Colon (tissue), 2 donors: ENCODE data around the gene TNS4.

ENCODE experiments used
- FAIRE-seq: peaks from 2 replicates; lab custom pipeline; 2012; peaks lifted over from hg19 to GRCh38; lab: Jason Lieb, UNC
- donor health status: control.
- donor health status: control.

TNS4 gene

DNA sequence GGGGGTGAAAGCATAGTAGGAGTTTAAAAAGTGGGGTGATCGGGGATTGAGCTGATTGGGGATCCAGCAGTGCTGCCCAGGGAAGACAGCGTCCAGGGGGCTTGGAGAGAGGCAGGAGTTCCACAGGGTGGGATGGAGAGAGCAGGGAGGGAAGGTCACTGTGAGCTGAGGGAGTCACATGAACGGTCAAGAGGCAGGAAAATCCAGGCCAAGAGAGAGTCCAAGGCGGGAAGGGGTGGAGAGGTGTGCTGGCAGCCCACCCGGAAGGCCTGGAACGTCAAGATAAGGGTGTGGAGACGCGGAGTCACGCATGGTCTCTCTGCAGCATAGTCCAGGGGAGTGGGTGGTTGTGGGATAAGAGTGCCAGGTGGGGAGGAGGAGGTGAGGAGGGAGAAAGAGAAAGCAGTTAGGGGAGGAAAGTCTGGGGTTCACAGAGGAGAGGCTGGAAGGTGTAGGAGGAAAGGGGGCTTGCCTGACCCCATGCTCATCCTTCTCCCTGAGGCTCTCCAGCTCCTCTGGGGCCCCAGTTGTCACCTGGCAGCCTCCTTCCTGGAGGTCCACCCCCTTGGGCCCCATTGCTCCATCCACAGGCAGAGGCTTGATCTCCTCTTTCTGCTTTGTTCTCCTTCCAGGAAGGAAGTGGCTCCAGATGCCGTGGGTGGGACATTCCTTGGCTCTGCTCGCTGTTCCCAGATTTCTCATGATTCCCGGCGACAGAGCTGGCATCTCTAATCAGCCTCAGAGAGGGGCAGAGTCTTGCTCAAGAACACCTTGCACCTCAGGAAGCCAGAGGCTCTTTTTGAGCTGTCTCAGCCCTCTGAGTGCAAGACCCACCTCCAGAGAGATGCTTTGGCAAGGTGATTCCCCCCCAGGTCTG lies 35.1 kb upstream of the TNS4 start:
- no peak for FAIRE-seq

DNA sequence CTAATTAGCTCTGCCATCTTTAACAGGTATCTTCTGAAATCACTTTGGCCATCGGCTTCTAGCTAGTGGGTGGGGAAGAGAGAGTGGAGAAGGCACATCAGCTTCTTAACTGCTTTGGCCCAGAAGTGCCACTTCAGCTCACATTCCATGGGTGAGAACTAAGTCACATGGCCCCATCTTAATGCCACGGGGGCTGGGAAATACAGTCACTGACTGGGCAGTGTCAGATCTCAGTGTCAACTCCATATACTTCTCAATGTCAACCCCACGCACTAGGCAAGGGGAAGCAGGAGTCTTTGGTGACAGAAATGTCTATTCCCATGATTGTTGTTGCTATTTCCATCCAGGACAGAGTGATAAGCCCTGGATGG lies 34.5 kb upstream of the TNS4 start:
- FAIRE-seq, result no peak

DNA sequence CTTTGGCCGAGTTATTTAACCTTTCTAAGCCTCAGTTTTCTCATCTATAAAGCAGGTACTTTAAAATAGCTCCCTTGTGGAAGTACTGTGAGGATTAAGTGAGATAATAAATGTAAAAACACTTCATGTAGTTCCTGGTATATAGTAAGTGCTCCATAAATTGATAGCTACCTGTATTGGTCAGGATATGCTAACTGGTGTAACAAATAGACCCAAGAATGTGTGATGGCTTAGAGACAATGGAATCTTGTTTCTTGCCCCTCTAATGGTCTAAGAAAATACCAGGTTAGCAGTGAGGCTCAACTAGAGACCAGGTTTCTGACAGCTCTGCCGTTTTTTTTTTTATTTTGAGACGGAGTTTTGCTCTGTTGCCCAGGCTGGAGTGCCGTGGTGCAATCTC lies 34.0 kb upstream of the TNS4 start:
- no peak for FAIRE-seq

DNA sequence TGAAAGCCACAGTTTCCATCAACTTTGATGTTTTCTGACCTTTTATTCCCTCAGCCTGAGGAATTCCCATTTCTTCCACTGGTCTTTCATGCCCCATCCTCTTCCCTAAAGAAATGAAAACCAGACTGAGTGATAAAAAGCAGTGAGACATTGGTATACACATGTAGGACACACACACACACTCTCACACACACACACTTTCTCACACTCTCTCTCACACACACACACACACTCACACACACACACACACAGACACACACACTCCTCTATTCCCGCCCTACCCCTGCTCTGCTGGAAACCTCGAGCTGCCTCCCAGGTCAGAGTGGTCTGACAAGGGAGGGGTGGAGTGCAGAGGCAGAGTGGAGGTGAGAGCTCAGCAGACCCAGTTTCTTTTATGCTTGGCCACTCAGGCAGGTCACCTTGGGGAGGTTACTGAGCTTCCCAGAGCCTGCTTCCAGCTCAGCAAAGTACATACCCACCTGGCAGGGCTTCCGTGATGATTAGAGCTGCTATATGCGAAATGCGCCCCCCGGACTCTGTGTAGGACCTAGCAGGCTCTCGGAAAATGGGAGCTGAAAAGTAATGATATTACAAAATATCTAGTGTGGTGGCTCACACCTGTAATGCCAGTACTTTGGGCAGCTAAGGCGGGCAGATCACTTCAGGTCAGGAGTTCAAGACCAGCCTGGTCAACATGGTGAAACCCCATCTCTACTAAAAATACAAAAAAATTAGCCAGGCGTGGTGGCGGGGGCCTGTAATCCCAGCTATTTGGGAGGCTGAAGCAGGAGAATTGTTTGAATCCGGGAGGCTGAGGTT lies 33.2 kb upstream of the TNS4 start:
- no peak for FAIRE-seq

DNA sequence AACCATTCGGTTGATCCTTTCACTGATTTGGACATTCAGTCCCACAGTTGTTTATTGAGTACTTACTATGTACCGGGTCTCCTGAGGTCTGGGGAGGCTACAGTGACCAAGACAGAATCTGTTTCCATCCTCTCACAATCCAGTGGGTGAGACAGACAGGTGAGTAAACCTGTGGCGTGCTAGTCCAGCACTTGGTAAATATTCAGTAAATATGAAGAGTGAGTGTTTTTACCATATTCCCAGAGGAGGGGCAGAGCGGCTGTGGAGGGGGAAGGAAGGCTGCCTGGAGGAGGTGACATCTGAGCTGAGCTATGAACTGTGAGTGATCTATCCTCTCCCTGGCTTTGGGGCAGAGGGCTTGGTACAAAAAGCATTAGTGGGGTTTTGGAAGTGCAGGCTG lies 32.5 kb upstream of the TNS4 start:
- no peak for FAIRE-seq

DNA sequence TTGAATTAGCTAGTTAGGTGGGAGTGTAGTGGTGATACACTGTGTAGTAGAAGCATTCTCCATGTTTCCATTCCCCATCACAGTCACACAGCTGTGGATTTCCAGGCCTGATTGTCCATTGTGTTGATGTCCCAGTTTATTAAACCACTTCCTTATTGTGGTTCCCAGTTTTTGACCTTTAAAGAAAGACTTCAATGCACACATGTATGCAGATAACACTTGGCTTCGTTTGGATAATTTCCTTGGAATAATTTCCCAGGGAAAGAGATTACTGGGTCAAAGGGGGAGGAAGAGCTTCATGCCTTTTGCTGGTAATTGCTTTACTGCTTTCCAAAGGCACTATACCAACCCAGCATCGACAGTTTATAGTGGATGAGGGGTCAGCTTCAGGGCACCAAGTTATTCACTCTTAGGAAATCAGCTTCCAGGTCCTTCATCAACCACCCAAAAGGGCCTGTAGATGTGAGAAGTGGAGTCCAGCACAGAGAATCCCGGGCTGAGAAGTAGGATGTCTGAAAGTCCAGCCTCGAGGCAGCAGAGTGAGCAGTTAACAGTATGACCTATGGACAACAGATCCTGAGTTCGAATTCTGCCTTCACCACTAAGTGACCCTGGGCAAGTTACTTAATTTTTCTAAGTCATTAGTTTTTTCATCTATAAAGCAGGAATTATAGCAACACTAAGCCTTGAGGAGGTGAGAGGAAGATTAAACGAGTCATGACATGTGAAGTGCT lies 31.3 kb upstream of the TNS4 start:
- no peak for FAIRE-seq

DNA sequence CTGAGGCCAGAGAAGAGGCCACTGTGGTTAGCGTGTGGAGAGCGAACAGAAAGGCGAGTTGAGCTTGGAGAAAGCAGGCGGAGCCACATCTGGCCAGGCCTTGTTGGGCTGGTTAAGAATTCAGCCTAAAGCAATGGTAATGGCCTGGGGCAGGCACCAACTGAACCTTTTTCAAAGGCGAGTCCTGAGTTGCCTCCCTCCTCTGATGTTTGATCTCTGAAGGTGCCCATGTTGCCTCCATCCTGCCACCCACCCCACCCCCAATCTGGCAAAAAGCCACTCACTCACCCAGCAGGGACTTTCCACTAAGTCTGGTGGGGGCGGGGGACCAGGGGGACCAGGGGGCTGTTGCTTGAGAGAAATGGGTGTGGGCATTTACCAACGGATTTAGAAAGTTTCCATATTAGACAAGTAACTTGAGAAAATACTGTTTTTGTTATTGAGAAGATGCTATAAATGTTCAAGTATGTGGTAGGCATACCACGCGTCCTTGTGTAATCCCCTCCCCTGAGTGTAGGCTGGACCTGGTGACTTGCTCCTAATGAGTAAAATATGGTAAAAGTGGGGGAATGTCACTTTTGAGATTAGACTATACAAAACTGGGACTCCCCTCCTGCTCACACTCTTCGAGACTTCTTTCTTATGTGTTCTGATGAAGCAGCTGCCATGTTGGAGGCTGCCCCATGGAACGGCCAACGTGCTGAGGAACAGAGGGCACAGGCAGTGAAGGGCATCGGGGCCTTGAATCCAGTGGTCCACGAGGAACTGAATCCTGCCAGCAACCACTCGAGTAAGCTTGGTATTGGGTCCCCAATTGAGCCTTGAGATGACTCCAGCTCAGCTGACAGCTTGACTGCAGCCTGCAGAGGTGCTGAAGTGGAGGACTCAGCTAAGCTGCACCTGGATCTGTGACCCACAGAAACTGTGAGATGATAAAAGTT lies 29.9 kb upstream of the TNS4 start:
- FAIRE-seq, result no peak

DNA sequence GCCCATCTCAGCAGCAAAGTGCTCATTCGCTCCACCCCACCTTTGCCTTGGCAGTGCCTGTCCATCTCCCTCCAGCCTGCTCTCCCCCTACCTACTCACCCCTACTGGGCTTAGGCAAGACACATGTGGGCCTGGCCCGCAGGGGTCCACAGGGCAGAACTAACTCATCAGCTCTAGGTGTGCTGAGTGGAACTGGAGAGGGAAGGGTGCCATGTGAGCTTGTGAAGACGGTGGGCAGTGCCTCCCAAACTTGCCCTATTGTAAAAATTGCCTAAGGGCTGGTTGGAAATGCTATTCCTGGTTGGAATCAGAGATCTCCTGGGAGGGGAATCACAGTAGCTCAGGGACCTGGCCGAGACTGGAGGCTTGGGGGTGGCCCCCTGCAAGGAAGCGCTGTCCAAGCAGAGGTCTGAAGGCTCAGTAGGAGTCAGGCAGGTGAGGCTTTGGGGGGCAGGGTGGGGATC lies 29.1 kb upstream of the TNS4 start:
- no peak for FAIRE-seq

DNA sequence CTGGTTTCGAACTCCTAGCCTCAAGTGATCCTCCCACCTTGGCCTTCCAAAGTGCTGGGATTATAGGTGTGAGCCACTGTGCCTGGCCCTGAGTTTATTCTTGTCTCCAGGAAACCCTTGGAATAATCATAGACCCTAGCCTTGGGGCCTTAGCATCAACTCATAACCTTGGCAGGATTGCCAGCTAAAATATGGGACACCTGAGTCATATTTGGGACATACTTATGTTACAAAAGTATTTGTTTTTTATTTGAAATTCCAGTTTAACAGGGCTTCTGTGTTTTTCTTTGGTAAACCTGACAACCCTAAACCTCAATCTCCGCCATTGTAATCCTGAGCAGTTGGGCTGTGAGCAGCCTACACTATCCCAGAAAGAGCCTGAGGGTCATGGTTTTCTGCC lies 28.6 kb upstream of the TNS4 start:
- FAIRE-seq, result no peak

DNA sequence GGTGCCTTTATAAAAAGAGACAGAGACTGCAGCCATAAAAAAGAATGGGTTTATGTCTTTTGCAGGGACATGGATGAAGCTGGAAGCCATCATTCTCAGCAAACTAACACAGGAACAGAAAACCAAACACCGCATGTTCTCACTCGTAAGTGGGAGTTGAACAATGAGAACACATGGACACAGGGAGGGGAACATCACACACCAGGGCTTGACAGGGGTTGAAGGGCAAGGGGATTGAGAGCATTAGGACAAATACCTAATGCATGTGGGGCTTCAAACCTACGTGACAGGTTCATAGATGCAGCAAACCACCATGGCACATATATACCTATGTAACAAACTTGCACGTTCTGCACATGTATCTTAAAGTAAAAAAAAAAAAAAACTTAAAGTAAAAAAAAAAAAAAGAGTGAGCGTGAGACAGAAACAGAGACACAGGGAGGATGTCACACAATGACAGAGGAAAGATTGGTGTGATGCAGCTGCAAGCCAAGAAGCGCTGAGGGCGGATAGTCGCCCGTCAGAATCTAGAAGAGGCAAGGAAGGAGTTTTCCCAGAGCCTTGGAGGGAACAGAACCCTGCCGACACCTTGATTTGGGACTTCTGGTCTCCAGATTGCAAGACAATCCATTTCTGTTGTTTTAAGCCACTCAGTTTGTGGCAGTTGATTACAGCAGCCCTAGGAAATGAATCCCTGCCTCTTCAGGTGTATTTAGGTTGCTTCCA lies 27.4 kb upstream of the TNS4 start:
- FAIRE-seq, result no peak

DNA sequence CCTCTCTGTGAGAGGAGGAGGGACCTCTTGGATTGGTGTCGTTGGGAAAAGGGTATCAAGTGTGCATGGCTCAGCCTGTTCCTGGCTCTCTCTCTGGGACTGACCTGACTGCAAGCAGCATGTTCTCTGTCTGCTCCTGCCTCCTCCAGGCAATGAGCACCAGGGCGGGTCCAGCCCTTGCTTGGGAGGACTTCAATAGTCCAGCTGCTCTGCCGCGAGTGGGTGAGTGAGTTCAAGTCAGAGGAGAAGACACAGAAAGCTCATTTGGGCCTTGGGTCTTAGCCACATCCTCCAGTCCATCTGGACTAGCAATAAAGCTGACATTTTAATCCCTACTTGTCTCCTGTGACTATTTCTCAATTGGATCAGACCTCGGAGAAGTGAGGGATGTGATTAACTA lies 25.2 kb upstream of the TNS4 start:
- FAIRE-seq, result no peak

DNA sequence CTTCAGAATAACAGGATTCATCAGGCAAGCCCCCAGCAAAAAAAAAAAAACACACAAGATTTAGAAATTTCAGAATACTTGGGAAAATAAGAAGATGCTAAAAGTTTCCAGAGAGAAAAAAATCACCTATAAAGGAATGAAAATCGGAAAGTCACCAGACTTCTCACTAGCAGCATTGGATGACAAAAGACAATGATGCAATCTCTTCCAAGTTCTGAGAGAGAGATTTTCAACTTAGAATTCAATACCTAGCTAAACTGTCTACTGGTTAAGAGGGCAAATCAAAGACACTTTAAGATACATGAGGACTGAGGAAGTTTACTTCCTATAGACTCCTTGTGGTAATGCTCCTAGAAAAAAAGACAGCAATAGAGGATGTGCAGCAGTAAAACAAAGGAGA lies 23.9 kb upstream of the TNS4 start:
- no peak for FAIRE-seq

DNA sequence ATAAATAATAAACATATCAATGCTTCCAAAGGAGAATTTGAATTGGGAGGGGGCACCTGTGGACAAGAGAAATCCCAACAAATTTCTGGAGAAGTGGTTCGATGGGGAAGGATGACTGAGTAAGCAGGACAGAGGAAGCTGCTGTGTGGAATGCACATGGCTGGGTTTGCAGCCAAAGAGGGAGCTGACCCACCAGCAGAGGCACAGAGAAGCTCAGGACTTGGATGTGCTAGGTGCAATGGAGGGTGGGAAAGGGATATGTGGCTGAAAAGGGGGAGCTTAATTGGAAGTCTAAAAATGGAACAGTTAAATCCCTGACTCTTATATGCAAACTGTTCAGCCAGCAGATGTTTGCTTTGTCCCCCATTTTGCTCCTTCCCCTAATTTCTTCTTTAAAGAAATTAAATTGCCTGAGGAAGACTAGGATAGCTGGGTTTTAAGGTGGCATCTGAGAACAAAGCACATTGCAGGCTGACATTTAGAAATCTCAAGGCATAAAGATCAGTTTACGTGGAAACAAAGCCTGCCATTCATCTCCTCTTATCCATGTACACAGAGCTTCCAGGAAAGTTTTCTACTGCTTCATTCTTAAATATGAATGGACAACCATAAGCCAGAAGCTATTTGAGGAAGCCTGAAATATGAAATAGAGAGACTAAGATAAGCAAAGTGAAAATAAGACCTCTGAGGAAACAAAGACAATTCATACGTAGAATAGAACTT lies 23.0 kb upstream of the TNS4 start:
- no peak for FAIRE-seq

DNA sequence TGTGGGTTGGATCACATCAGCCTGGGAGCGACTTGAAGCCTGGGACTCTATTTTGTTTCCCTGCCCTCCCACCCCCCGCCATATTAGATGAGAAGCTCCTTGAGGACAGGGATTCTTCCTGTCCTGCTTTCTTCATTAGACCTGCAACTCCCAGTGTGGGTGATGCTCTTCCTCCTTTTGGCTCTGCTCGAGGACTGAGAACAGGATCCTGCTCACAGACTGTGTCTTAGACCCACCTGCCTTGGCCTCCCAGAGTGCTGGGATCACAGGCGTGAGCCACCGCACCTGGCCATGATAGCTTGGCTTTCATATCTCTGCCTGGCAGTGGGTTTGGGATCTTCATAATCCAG lies 21.5 kb upstream of the TNS4 start:
- FAIRE-seq, result no peak

DNA sequence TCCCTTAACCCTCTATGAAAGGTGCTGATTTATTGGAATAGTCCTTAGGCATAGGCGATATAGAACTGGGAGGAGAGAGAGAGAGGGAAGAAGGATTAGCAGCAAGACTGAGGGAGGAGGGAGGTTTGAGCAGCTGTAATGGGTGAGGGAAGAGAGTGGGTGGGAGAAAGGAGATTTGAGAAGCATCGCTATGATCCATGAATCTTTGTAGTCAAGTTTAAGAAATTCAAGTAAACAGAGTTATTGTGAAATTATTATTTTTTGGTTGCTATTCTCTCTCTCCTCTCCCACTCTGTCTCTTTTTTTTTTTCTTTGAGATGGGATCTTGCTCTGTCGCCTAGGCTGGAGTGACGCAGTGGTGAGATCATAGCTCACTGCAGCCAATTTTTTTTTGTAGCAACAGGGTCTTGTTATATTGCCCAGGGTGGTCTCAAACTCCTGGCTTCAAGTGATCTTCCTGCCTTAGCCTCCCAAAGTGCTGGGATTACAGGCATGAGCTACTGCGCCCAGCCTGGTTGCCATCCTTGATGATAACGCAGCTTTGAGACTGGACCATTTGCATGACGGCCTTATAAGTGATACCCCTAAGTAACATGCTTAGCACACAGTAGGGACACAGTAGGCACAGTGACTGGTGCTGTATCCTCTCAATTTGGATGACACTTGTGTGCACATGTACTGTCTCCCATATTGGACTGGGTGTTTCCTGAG lies 21.0 kb upstream of the TNS4 start:
- FAIRE-seq, result no peak

DNA sequence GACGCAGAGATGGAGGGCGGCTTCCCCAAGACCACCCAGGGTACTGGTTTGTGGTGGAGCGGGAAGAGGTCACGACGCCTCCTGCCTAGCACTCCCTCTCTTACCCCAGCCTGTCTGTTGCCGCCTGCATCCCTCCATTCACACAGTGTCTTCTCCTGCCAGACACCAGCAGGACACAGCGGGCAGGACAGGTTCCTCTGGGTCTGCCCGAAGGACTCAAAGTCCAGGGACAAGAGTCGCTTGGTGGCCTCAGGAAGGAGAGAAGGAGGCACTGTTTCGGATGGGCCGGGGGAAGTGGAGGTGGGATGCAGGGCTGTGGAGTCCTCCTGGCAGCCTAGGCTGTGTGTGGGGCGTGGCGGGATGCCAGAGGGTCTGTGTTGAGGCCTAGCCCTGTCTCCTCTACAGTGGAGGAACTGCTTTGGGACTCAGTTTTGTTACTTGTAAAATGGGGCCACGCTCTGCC lies 19.6 kb upstream of the TNS4 start:
- FAIRE-seq, result no peak

DNA sequence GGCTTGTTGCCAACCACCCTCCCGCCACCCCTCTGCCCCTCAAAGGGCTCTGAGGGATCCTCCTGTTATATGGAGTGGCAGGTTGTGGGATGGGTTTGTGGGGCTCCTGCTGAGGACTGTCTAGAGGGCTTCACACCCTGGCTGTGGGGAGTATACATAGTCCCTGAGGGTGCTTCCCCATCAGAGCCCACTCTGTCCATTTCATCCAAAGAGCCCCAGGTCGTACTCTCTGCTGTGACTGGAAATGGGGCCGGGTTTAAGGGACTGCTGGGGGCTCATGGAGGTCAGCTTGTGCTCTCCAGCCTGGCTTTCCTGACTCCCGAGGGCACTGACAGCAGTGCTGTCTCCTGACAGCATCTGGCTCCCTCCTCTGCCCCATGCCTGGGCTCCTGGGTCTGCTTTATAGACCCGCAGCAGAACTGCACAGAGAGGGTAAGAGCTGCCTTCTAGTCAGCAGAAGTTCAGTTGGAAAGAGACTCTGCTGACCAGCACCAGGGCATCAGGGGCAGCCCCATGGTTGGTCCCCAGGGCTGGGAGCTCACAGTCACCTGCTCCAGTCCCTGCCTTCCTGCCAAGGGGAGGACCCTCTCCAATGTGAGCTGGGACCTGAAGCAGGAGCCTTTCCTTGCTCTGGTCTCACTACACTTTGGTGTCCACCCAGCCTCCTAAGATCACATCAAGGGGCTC lies 17.8 kb upstream of the TNS4 start:
- FAIRE-seq, result no peak

DNA sequence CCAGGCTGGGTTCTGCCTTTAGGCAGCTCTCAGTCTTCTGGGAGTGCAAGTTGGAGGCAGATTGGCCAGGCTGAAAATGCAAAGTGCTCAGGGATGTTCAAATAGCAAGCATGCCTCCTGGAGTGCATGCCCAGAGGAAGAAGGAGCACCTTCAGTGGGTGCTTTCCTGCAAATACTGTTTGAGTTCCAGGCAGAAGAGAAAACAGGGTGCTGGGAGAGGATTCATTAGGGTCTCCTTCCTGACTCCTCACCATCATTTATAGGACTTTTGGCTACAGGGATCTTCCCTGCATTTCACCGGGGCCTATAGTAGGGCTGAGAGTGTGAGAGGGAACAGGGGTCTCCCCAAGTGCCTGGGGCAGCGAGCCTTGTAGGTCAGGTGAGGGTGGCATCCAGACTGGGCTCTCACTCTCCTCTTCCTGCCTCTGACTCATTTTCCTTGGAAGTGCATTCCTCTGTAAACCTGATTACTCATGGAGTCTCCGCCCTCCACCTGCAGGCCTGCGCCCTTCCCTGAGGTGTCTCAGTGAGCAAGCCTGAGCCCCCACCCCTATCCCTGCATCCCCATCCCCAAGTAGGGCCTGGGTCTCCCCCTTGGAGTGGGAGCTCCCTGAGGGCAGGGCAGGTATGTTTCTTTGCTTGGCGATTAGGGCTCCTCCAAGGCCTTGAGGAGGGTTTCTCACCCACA lies 17.1 kb upstream of the TNS4 start:
- no peak for FAIRE-seq
